GM12878 (cell line): ENCODE measurements around the gene SRMS. TPM values are rescaled to one million over a fixed set of nuclear protein-coding genes. Genes with fewer than 3 reads are reported as not detected.

Source experiments
- ATF7 ChIP-seq: fragments of 450-650 bp; IDR thresholded peaks from 2 replicates; pipeline ENCODE4 v1.6.1; 2016; ENCODE audit warnings: low read depth, mild to moderate bottlenecking
- BHLHE40 ChIP-seq, 2 experiments: fragments of 450-650 bp in 1 of 2; IDR thresholded peaks; 2 replicates each; pipeline ENCODE4 v1.6.1; 2011 to 2017; ENCODE audit warnings: low read depth in 2 of 2, borderline replicate concordance in 1 of 2, improper control_type of control experiment in 1 of 2, low read length in 1 of 2, mild to moderate bottlenecking in 1 of 2
- CBFB ChIP-seq: IDR thresholded peaks from 2 replicates; pipeline ENCODE4 v1.6.1; 2016; ENCODE audit warnings: antibody characterized with exemption, low read depth
- CREB1 ChIP-seq: IDR thresholded peaks from 2 replicates; pipeline ENCODE4 v1.6.1; 2012; ENCODE audit warnings: low read depth, mild to moderate bottlenecking, inconsistent platforms
- E4F1 ChIP-seq: fragments of 450-650 bp; IDR thresholded peaks from 2 replicates; pipeline ENCODE4 v1.6.1; 2018; ENCODE audit warnings: borderline replicate concordance, mild to moderate bottlenecking; ENCODE audit not compliant: partially characterized antibody
- EGR1 ChIP-seq, 2 experiments: IDR thresholded peaks; 1 replicate in 1 of 2; 2 replicates in 1 of 2; pipeline ENCODE4 v1.6.1; 2011 to 2012; ENCODE audit warnings: low read depth in 2 of 2, low read length in 2 of 2, borderline replicate concordance in 1 of 2, mild to moderate bottlenecking in 1 of 2, moderate library complexity in 1 of 2
- EP300 ChIP-seq, 2 experiments: fragments of 150-350 bp in 1 of 2; IDR thresholded peaks; 2 replicates each; pipeline ENCODE4 v1.6.1; 2011 to 2012; ENCODE audit warnings: low read depth in 2 of 2, low read length in 2 of 2, borderline replicate concordance in 1 of 2, improper control_type of control experiment in 1 of 2, inconsistent platforms in 1 of 2; ENCODE audit not compliant: control insufficient read depth in 1 of 2
- ETV6 ChIP-seq, 2 experiments: fragments of 450-650 bp in 1 of 2; IDR thresholded peaks in 1 of 2; conservative IDR thresholded peaks in 1 of 2; 2 replicates each; pipeline ENCODE4 v1.6.1; 2014; ENCODE audit warnings: antibody characterized with exemption in 1 of 2, borderline replicate concordance in 1 of 2, low read depth in 1 of 2, mild to moderate bottlenecking in 1 of 2, moderate library complexity in 1 of 2
- MEF2A ChIP-seq: IDR thresholded peaks from 2 replicates; pipeline ENCODE4 v1.6.1; 2011; ENCODE audit warnings: low read depth, mild to moderate bottlenecking, low read length, moderate library complexity; ENCODE audit not compliant: insufficient read depth
- NFIC ChIP-seq: IDR thresholded peaks from 2 replicates; pipeline ENCODE4 v1.6.1; 2012; ENCODE audit warnings: low read depth, mild to moderate bottlenecking, inconsistent platforms, low read length, moderate library complexity
- NR2C2 ChIP-seq: IDR thresholded peaks from 2 replicates; pipeline ENCODE4 v1.6.1; 2011; ENCODE audit warnings: borderline replicate concordance, low read depth; ENCODE audit not compliant: control insufficient read depth, insufficient read length
- NR2F1 ChIP-seq: fragments of 450-650 bp; conservative IDR thresholded peaks from 2 replicates; pipeline ENCODE4 v1.6.1; 2017; ENCODE audit warnings: mild to moderate bottlenecking
- RAD21 ChIP-seq: IDR thresholded peaks from 2 replicates; pipeline ENCODE4 v1.6.1; 2011; ENCODE audit warnings: mild to moderate bottlenecking, low read depth, low read length, moderate library complexity; ENCODE audit not compliant: insufficient read depth
- SMC3 ChIP-seq: IDR thresholded peaks from 2 replicates; pipeline ENCODE4 v1.6.1; 2011; ENCODE audit warnings: low read length, improper control_type of control experiment, borderline replicate concordance
- SPI1 ChIP-seq: IDR thresholded peaks from 2 replicates; pipeline ENCODE4 v1.6.1; 2011; ENCODE audit warnings: low read depth, mild to moderate bottlenecking, low read length, moderate library complexity, borderline replicate concordance; ENCODE audit not compliant: insufficient read depth
- SRF ChIP-seq, 2 experiments: IDR thresholded peaks; 2 replicates each; pipeline ENCODE4 v1.6.1; 2011; ENCODE audit warnings: low read depth in 2 of 2, low read length in 2 of 2, mild to moderate bottlenecking in 1 of 2, moderate library complexity in 1 of 2
- STAT1 ChIP-seq: fragments of 450-650 bp; conservative IDR thresholded peaks from 2 replicates; pipeline ENCODE4 v1.6.1; 2014; ENCODE audit warnings: antibody characterized with exemption, mild to moderate bottlenecking
- TCF12 ChIP-seq: IDR thresholded peaks from 2 replicates; pipeline ENCODE4 v1.6.1; 2011; ENCODE audit warnings: low read depth, mild to moderate bottlenecking, low read length
- ZBED1 ChIP-seq: IDR thresholded peaks from 2 replicates; pipeline ENCODE4 v1.6.1; 2016; ENCODE audit warnings: borderline replicate concordance
- ZNF24 ChIP-seq: fragments of 450-650 bp; IDR thresholded peaks from 2 replicates; pipeline ENCODE4 v1.6.1; 2017; ENCODE audit warnings: antibody characterized with exemption, mild to moderate bottlenecking
- polyA plus RNA-seq, 11 experiments: library from polyadenylated mRNA; depleted of rRNA in 4 of 11; unstranded in 6 of 11; stranded (reverse) in 5 of 11; fragments of >200 nt; fragmentation: Nextera tagmentation in 4 of 11; fragmentation: Illumina TruSeq in 1 of 11; extraction: Ambion mirVana in 4 of 11; extraction: Trizol in 1 of 11; gene quantifications; 1 replicate in 1 of 11; 2 replicates in 10 of 11; pipeline versions ENCODE4 v1.2.1 to v1.2.3, GENCODE V29; 2011 to 2016; ENCODE audit warnings: inconsistent platforms in 2 of 11, missing spikeins in 2 of 11, low read depth in 1 of 11
- total RNA-seq, 4 experiments: library from RNA; depleted of rRNA in 3 of 4; stranded (reverse); fragments of >200 nt in 3 of 4; fragmentation: Illumina TruSeq in 1 of 4; extraction: Trizol in 1 of 4; gene quantifications; 2 replicates each; pipeline versions ENCODE4 v1.2.1 to v1.2.3, GENCODE V29; 2013 to 2021
- TF ChIP-seq, protein P1 (sequence below): fragments of 150-350 bp; IDR thresholded peaks from 2 replicates; pipeline ENCODE4 v1.6.1; 2016; ENCODE audit warnings: low read depth, low read length
- TF ChIP-seq, protein P2 (sequence below): IDR thresholded peaks from 2 replicates; pipeline ENCODE4 v1.6.1; 2012; ENCODE audit warnings: low read depth, low read length, improper control_type of control experiment

Gene SRMS
- total and polyA plus RNA-seq, 10 of the 15 experiments (the other 5 are each of a cell fraction or from before 2014, with no cell fraction given), result not detected

DNA sequence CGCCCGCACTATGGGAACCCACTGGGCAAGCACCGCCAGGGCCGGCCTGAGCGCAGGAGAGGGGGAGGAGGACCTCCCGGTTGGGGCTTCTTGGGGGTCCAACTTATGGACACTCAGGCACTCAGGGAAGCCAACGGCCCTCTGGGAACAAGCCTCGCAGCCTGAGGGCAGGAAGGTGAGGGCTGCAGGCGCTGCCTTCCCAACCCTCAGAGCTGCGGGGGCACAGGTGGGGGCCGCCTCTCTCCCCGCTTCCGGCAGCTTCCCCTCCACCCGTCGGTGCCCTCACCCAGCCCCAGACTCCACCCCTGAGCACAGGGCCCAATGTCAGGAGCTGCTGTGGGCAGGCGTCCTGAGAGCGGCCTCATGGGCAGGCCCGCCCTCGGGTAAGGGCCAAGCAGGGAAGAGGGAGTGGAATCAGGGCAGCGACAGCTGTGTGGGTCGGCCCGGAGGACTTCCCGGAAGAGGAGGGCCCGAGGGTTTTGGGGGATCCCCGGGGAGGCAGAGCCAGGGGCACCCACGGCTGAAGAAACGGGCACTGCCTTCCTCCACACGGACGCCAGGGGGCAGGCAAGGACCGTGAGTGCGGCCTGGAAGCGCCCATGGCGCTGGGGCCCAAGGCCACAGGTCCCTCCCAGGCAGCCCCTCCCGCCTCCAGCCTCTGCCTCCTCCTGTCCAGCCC lies 9.9 kb downstream of the SRMS start (continued):
- TF ChIP-seq, protein P1, sequence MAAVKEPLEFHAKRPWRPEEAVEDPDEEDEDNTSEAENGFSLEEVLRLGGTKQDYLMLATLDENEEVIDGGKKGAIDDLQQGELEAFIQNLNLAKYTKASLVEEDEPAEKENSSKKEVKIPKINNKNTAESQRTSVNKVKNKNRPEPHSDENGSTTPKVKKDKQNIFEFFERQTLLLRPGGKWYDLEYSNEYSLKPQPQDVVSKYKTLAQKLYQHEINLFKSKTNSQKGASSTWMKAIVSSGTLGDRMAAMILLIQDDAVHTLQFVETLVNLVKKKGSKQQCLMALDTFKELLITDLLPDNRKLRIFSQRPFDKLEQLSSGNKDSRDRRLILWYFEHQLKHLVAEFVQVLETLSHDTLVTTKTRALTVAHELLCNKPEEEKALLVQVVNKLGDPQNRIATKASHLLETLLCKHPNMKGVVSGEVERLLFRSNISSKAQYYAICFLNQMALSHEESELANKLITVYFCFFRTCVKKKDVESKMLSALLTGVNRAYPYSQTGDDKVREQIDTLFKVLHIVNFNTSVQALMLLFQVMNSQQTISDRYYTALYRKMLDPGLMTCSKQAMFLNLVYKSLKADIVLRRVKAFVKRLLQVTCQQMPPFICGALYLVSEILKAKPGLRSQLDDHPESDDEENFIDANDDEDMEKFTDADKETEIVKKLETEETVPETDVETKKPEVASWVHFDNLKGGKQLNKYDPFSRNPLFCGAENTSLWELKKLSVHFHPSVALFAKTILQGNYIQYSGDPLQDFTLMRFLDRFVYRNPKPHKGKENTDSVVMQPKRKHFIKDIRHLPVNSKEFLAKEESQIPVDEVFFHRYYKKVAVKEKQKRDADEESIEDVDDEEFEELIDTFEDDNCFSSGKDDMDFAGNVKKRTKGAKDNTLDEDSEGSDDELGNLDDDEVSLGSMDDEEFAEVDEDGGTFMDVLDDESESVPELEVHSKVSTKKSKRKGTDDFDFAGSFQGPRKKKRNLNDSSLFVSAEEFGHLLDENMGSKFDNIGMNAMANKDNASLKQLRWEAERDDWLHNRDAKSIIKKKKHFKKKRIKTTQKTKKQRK, result no peak
- no peak for TF ChIP-seq NFIC
- 0 out of 2 replicates have a peak, but pooled peaks have one; percentile 25 for TF ChIP-seq SPI1
- peak in 1 of 2 experiments; percentile 37; a peak in 2 of 3 replicates for TF ChIP-seq EGR1 (IDR thresholded peaks at IDR 0.05; ENCODE audit: borderline replicate concordance in 1 of 2, low read depth in 2 of 2, low read length in 2 of 2)
- peak in 1 of 2 experiments; percentile 90; a peak in 2 of 4 replicates for TF ChIP-seq ETV6 (conservative IDR thresholded peaks at IDR 0.05 in 1 of 2, IDR thresholded peaks at IDR 0.05 in 1 of 2; ENCODE audit: borderline replicate concordance in 1 of 2, low read depth in 1 of 2)
- peak; percentile 80 for TF ChIP-seq TCF12
- TF ChIP-seq EP300 (IDR thresholded peaks at IDR 0.05; ENCODE audit: borderline replicate concordance in 1 of 2, control insufficient read depth in 1 of 2, low read depth in 2 of 2, low read length in 2 of 2), result peak in 1 of 2 experiments; percentile 10; a peak in 1 of 4 replicates
- peak; percentile 89 for TF ChIP-seq RAD21
- no peak for TF ChIP-seq ZBED1
- TF ChIP-seq BHLHE40 (IDR thresholded peaks at IDR 0.05; ENCODE audit: borderline replicate concordance in 1 of 2, low read depth in 2 of 2, low read length in 1 of 2), result peak; percentile 55 to 70; a peak in 3 of 4 replicates
- TF ChIP-seq NR2F1, result peak; percentile 63
- 0 out of 4 replicates have a peak, but pooled peaks of 1 of the 2 experiments have one; percentile 29 for TF ChIP-seq SRF (IDR thresholded peaks at IDR 0.05; ENCODE audit: low read depth in 2 of 2, low read length in 2 of 2)
- peak; percentile 75; the same call in 1 of the 2 replicates for TF ChIP-seq STAT1
- TF ChIP-seq, protein P2, sequence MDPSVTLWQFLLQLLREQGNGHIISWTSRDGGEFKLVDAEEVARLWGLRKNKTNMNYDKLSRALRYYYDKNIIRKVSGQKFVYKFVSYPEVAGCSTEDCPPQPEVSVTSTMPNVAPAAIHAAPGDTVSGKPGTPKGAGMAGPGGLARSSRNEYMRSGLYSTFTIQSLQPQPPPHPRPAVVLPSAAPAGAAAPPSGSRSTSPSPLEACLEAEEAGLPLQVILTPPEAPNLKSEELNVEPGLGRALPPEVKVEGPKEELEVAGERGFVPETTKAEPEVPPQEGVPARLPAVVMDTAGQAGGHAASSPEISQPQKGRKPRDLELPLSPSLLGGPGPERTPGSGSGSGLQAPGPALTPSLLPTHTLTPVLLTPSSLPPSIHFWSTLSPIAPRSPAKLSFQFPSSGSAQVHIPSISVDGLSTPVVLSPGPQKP, result 0 out of 2 replicates have a peak, but pooled peaks have one; percentile 39
- no peak for TF ChIP-seq CBFB
- TF ChIP-seq ATF7, result peak; percentile 66
- TF ChIP-seq ZNF24, result 0 out of 2 replicates have a peak, but pooled peaks have one; percentile 20
- TF ChIP-seq E4F1, result peak; percentile 29
- peak; percentile 54; the same call in 1 of the 2 replicates for TF ChIP-seq MEF2A
- peak; percentile 94 for TF ChIP-seq SMC3
- peak; percentile 40; the same call in 1 of the 2 replicates for TF ChIP-seq CREB1
- no peak for TF ChIP-seq NR2C2
